ENCODE results near the gene ICA1L.

Gene ICA1L

DNA sequence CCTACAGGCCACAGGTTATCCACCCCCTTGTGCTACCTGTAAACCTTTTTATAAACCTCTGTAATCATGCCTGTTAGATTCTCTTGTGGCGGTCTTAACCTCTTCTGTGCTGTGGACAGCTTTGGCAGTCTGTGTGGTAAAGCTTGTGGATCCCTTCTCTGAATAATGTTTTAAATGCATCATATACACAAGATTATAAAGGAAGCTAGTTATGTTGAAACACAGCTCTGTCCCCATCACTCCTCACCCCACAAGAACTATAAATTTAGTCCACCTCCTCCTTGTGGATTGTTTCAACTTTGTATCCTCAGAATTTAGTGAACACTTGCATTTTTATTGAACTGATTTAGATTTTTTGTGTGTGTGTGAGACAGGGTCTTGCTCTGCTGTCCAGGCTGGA lies 107.7 kb downstream of the ICA1L start:
- no peak overlapping the region for H3K4me3 ChIP-seq (ENCODE audit: low read depth, low read length)
- TF ChIP-seq, protein P1, sequence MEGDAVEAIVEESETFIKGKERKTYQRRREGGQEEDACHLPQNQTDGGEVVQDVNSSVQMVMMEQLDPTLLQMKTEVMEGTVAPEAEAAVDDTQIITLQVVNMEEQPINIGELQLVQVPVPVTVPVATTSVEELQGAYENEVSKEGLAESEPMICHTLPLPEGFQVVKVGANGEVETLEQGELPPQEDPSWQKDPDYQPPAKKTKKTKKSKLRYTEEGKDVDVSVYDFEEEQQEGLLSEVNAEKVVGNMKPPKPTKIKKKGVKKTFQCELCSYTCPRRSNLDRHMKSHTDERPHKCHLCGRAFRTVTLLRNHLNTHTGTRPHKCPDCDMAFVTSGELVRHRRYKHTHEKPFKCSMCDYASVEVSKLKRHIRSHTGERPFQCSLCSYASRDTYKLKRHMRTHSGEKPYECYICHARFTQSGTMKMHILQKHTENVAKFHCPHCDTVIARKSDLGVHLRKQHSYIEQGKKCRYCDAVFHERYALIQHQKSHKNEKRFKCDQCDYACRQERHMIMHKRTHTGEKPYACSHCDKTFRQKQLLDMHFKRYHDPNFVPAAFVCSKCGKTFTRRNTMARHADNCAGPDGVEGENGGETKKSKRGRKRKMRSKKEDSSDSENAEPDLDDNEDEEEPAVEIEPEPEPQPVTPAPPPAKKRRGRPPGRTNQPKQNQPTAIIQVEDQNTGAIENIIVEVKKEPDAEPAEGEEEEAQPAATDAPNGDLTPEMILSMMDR (IDR thresholded peaks at IDR 0.05; ENCODE audit: borderline replicate concordance, insufficient read depth, low read depth, low read length) = no peak

DNA sequence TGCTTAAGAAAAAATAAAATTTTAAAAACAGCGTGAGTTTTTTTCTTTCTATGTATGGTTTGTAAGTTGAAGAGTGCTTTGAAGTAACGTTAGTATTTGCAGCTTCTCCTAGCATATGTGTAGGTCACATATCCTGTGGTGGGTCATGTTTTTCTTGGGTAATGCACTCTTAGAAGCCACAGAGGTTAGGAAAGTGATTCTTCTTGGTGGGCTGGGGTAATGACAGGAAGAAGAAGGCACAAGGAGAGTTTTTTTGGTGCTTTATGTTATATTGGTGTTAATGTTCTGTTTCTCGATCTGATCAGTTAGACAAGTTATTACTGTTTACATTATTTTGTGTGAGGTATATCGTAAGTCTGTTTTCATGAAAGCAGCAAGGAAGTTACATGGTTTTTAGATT lies 109.0 kb downstream of the ICA1L start:
- TF ChIP-seq, protein P1 (IDR thresholded peaks at IDR 0.05; ENCODE audit: borderline replicate concordance, insufficient read depth, low read depth, low read length) = no peak
- H3K4me3 ChIP-seq (ENCODE audit: low read depth, low read length) = no peak overlapping the region

DNA sequence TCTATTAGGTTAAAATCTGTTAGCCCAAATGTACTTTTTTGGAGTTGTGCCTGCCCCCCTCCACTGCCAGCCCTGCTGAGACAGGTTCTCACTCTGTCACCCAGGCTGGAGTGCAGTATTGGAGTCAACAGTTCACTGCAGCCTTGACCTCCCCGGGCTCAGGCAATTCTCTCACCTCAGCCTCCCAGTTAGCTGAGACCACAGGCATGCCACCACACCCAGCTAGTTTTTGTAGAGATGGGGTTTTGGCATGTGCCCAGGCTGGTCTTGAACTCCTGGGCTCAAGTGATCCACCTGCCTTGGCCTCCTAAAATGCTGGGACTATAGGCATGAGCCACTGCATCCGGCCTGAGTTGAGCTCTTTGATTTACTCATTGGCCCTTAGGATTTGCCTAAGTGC lies 110.7 kb downstream of the ICA1L start:
- TF ChIP-seq, protein P1 (IDR thresholded peaks at IDR 0.05; ENCODE audit: borderline replicate concordance, insufficient read depth, low read depth, low read length) = no peak
- no peak overlapping the region for H3K4me3 ChIP-seq (ENCODE audit: low read depth, low read length)

DNA sequence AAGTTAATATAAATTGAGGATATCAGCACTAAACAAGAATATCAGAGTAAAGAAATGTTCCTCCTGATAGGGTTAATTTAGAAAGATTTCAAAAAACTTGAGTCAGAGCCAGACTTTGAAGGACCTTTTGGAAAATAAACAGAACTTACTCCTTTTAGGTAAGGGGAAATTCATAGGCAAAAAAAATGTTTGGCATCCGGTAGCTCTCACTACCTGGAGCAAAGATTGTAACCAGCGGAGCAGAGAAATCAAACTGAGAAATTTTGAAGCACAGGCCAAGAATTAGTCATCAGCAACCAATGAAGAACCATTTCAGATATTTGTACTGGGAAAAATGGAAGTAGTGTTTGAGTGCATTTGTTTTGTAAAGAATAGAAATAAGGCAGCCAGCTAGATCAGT lies 113.0 kb downstream of the ICA1L start:
- H3K4me3 ChIP-seq (ENCODE audit: low read depth, low read length) = no peak overlapping the region
- TF ChIP-seq, protein P1 (IDR thresholded peaks at IDR 0.05; ENCODE audit: borderline replicate concordance, insufficient read depth, low read depth, low read length) = no peak

DNA sequence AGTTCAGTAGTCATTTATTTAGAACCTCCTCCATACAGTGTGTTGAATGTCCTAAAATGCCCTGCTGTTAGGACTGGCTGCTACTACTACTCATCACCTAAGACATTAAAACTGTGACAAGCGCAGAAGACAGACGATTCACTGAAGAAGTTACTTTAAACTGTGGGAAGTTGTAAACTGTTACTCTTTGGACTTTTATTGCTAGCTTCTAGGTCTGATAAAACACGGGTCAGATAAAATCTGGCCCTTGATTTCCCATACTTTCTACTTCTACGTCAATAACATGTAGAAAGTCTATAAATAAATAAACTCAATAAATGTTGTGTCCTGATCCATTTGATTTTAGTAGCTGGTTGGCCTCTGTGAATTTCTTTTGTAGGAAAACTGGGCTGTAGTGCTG lies 113.4 kb downstream of the ICA1L start:
- TF ChIP-seq, protein P1 (IDR thresholded peaks at IDR 0.05; ENCODE audit: borderline replicate concordance, insufficient read depth, low read depth, low read length) = no peak
- H3K4me3 ChIP-seq (ENCODE audit: low read depth, low read length) = no peak overlapping the region

DNA sequence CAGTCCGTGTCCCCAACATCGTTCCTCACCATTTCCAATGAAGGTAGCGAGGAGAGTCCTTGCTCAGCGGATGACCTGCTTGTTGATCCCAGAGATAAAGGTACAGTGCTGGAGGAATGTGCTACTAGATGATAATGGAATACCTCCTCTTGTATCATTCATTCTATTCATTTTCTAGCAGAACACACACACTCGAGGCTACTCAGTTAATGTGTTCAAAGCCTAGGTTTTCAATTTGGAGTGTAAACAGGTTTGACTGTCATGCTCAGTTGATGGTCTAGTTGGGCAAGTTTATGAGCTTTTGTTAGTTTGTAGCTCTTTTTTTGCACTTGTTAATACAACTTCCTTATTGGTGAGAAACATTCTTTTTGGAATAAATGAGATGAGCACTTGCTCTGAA lies 114.2 kb downstream of the ICA1L start:
- TF ChIP-seq, protein P1 (IDR thresholded peaks at IDR 0.05; ENCODE audit: borderline replicate concordance, insufficient read depth, low read depth, low read length) = no peak

DNA sequence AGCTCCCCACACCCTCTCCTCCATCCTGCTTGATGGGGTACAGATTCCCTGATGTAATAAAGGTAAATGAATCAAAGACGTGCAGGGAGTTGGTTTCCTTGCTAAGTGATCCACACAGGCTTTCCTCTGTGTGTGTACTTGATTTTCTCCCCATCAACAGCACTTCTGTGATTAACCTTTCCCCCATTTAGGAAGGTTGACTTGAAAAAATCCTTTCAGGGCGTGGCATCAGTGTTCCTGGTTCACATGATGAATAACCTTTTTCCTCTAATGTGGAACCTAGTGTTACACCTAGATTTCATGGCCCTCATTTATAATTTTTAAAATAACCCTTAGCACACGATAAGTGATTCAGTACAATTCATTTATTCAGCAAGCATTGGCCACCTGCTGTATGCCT lies 115.0 kb downstream of the ICA1L start:
- no peak overlapping the region for H3K4me3 ChIP-seq (ENCODE audit: low read depth, low read length)
- TF ChIP-seq, protein P1 (IDR thresholded peaks at IDR 0.05; ENCODE audit: borderline replicate concordance, insufficient read depth, low read depth, low read length) = no peak

More for the DNA sequence above, 114.2 kb downstream of the ICA1L start:
- H3K4me3 ChIP-seq (ENCODE audit: low read depth, low read length) = no peak overlapping the region

Data from GM12875 (cell line).